PC-9 (cell line): ENCODE data around the gene BRIP1.

Experiments used
- EZH2 ChIP-seq: fragments of 200-600 bp; sonication (generic); IDR thresholded peaks from 2 replicates; pipeline ENCODE4 v1.8.0; 2017; ENCODE audit warnings: antibody characterized with exemption, low read depth
- TF ChIP-seq, protein P1 (sequence below): fragments of 200-600 bp; sonication (generic); conservative IDR thresholded peaks from 2 replicates; pipeline ENCODE4 v1.6.1; 2017; ENCODE audit warnings: mixed run types, antibody characterized with exemption, mild to moderate bottlenecking, moderate library complexity

- TF ChIP-seq, protein P1, sequence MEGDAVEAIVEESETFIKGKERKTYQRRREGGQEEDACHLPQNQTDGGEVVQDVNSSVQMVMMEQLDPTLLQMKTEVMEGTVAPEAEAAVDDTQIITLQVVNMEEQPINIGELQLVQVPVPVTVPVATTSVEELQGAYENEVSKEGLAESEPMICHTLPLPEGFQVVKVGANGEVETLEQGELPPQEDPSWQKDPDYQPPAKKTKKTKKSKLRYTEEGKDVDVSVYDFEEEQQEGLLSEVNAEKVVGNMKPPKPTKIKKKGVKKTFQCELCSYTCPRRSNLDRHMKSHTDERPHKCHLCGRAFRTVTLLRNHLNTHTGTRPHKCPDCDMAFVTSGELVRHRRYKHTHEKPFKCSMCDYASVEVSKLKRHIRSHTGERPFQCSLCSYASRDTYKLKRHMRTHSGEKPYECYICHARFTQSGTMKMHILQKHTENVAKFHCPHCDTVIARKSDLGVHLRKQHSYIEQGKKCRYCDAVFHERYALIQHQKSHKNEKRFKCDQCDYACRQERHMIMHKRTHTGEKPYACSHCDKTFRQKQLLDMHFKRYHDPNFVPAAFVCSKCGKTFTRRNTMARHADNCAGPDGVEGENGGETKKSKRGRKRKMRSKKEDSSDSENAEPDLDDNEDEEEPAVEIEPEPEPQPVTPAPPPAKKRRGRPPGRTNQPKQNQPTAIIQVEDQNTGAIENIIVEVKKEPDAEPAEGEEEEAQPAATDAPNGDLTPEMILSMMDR, result no peak
- TF ChIP-seq EZH2, result no peak
These were observed 201.1 kb downstream of the BRIP1 start for GRCh38 chr17:61662186-61662585.
